Esophagus squamous epithelium (tissue), 5 donors: ENCODE results near the gene EHMT1. TPM values are rescaled to one million over a fixed set of nuclear protein-coding genes. Genes with fewer than 3 reads are reported as not detected.
"Not testable (repeated sequence)": the region's sequence is repeated elsewhere in the genome, so short reads cannot be mapped to it uniquely, and the experiment has no call there.

ENCODE experiments used
- DNase-seq: peaks from one replicate; lab custom pipeline; 2025; lab: John Stamatoyannopoulos, UW
- H3K27ac ChIP-seq, 4 donors: fragments of 200-600 bp; sonication (generic); one replicate each; pipeline ENCODE4 v1.5.1; 2016 to 2019; ENCODE audit warnings: mild to moderate bottlenecking in 1 of 4
- H3K27me3 ChIP-seq, 4 donors: fragments of 200-600 bp; sonication (generic); 1 replicate in 3 of 4; 2 replicates in 1 of 4; pipeline versions ENCODE4 v1.5.1 to v1.6.0; 2017 to 2021; ENCODE audit warnings: antibody characterized with exemption in 1 of 4
- H3K36me3 ChIP-seq, 3 donors: fragments of 200-600 bp; sonication (generic); one replicate each; pipeline ENCODE4 v1.5.1; 2016 to 2019
- H3K4me1 ChIP-seq, 3 donors: fragments of 200-600 bp; sonication (generic); one replicate each; pipeline ENCODE4 v1.5.1; 2017 to 2019
- H3K4me3 ChIP-seq, 4 donors: fragments of 200-600 bp; sonication (generic); 1 replicate in 3 of 4; 2 replicates in 1 of 4; pipeline ENCODE4 v1.5.1; 2016 to 2019; ENCODE audit warnings: mild to moderate bottlenecking in 2 of 4, moderate library complexity in 1 of 4
- H3K9me3 ChIP-seq, 3 donors: fragments of 200-600 bp; sonication (generic); one replicate each; pipeline ENCODE4 v1.5.1; 2016 to 2019
- POLR2A ChIP-seq, 4 donors: fragments of 450-650 bp; IDR thresholded peaks; one replicate each; pipeline ENCODE4 v1.6.1; 2017; ENCODE audit warnings: antibody characterized with exemption in 4 of 4, mild to moderate bottlenecking in 4 of 4, moderate library complexity in 3 of 4
- WGBS, 2 donors: methylation state at CpG; one replicate each; pipeline ENCODE4 v1.1.5; 2018; 5-methylcytosine and 5-hydroxymethylcytosine counted together
- intact Hi-C: fragments of 100-400 bp; cut with DNase I; formaldehyde crosslinking; loops from one replicate; pipeline ENCODE4 v1.15.0; 2022
- total RNA-seq, 4 donors: library from RNA; depleted of rRNA; stranded (reverse); fragments of >200 nt; gene quantifications; one replicate each; pipeline ENCODE4 v1.1.0, GENCODE V29; 2016
- TF ChIP-seq, protein P1 (sequence below), 6 experiments: fragments of 450-650 bp in 4 of 6; fragments of 200-600 bp in 2 of 6; sonication (generic) in 2 of 6; IDR thresholded peaks; one replicate each; pipeline ENCODE4 v1.5.1; 2016 to 2019; ENCODE audit warnings: antibody characterized with exemption in 6 of 6, mild to moderate bottlenecking in 4 of 6, moderate library complexity in 4 of 6
- donor health status: DM: yes; HTN: yes; CAD: no.

EHMT1 gene
- total RNA-seq, 4 donors from 2014 or later, result 42.8 to 87.0 (median 65.0) TPM

DNA sequence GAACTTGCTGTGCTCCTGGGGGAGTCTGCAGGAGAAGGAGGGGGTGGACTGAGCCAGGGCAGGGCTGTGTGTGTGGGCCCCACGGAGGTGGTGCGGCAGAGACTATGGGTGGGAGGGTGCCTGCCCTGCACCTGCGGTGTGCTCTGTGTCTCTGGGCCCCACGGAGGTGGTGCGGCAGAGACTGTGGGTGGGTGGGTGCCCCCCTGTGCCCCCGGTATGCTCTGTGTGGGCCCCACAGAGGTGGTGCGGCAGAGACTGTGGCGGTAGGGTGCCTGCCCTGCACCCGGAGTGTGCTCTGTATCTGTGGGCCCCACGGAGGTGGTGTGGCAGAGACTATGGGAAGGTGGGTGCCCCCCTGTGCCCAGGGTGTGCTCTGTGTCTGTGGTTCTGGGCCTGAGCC, 103.7 kb downstream of the EHMT1 start:
- Histone ChIP-seq H3K4me1 (peaks cover 11 to 30% (median 16%) of the 10 kb centered on the region in 3 donors), H3K4me3 (no peak overlapping the region), H3K9me3 (no peaks in the 10 kb centered on the region), H3K36me3 (peaks cover 0 to 67% (median 8%) of the 10 kb centered on the region in 3 donors), H3K27me3 (no peaks in the 10 kb centered on the region), H3K27ac (peak overlapping the region in 2 of 4 donors; percentile 64 to 67)
- no peak for TF ChIP-seq POLR2A (IDR thresholded peaks at IDR 0.05)
- TF ChIP-seq, protein P1, sequence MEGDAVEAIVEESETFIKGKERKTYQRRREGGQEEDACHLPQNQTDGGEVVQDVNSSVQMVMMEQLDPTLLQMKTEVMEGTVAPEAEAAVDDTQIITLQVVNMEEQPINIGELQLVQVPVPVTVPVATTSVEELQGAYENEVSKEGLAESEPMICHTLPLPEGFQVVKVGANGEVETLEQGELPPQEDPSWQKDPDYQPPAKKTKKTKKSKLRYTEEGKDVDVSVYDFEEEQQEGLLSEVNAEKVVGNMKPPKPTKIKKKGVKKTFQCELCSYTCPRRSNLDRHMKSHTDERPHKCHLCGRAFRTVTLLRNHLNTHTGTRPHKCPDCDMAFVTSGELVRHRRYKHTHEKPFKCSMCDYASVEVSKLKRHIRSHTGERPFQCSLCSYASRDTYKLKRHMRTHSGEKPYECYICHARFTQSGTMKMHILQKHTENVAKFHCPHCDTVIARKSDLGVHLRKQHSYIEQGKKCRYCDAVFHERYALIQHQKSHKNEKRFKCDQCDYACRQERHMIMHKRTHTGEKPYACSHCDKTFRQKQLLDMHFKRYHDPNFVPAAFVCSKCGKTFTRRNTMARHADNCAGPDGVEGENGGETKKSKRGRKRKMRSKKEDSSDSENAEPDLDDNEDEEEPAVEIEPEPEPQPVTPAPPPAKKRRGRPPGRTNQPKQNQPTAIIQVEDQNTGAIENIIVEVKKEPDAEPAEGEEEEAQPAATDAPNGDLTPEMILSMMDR (IDR thresholded peaks at IDR 0.05), result no peak
- DNase-seq, result no peak
- intact Hi-C loops, result no loop called here
- WGBS, 2 donors, result 80 to 100% methylated on average over 2 of the region's 10 CpGs

DNA sequence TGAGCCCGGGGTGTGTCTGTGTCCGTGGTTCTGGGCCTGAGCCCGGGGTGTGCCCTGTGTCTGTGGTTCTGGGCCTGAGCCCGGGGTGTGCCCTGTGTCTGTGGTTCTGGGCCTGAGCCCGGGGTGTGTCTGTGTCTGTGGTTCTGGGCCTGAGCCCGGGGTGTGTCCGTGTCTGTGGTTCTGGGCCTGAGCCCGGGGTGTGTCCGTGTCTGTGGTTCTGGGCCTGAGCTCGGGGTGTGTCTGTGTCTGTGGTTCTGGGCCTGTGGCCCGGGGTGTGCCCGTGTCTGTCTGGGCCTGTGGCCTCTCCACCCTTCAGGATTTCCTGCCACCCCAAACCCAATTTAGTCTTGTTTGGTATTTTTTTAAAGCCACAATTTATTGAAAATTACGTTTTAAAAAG, 104.6 kb downstream of the EHMT1 start:
- H3K4me1 ChIP-seq, result peaks cover 11 to 30% (median 16%) of the 10 kb centered on the region in 3 donors
- DNase-seq, H3K9me3 ChIP-seq, H3K27me3 ChIP-seq, H3K4me3 ChIP-seq, intact Hi-C loops: not testable (repeated sequence)
- peak overlapping the region; percentile 12 to 67 (median 45) for H3K27ac ChIP-seq
- H3K36me3 ChIP-seq, result peaks cover 0 to 63% (median under 1%) of the 10 kb centered on the region in 3 donors
- WGBS, 2 donors, result 29 to 43% methylated on average over 4 to 6 of the region's 13 CpGs

DNA sequence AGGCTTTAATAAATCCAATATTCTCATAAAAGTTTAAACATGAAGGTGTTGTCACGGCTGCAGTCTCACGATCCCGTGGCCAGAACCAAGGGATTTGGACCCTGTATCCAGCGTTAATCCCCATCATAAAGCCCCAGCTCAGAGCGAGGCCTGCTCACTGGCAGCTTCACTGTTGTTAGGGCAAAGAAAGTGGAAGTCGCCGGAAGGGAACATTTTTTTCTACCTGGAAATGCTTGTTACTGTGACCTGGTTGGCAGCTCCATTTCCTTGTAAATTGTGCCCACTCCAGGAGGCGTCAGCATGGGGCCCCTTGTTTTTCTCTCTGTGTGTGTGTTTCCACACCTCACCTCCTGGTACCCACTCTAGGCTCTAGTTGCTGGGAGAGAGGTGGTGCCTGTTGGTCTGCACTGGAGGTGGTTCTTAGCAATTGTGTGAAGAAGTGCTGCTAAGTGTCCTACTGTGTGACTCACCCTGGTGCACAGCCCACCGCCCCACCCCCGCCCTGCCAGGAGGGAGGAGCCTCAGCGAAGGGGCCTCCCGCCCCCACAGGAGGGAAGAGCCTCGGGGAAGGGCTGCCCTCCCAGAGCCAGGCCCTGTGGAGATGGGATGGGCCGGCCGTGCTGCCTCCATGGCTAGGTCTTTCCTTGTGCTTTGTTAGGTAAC, 105.1 kb downstream of the EHMT1 start:
- H3K27ac ChIP-seq, result peak overlapping the region; percentile 12 to 67 (median 45)
- no peak for TF ChIP-seq POLR2A (IDR thresholded peaks at IDR 0.05)
- TF ChIP-seq, protein P1 (IDR thresholded peaks at IDR 0.05), result no peak
- 43 to 69% methylated on average over 5 to 15 of the region's 15 CpGs for WGBS, 2 donors

DNA sequence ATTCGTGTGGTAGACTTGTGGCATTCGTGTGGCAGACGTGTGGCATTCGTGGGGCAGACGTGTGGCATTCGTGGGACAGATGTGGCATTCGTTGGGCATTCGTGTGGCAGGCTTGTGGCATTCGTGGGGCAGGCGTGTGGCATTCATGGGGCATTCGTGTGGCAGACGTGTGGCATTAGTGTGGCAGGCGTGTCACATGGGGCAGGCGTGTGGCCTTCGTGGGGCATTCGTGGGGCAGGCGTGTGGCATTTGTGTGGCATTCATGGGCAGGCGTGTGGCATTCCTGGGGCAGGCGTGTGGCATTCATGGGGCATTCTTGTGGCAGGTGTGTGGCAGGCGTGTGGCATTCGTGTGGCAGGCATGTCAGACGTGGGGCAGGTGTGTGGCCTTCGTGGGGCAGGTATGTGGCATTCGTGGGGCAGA, 106.0 kb downstream of the EHMT1 start:
- intact Hi-C loops, result no loop called here
- Histone ChIP-seq H3K36me3 (peaks cover 2 to 63% (median 7%) of the 10 kb centered on the region in 3 donors), H3K27ac (no peak overlapping the region)

More for the DNA sequence above, 105.1 kb downstream of the EHMT1 start:
- DNase-seq, result no peak
- H3K36me3 ChIP-seq, result peaks cover 0 to 63% (median 6%) of the 10 kb centered on the region in 3 donors
- no peaks in the 10 kb centered on the region for H3K27me3 ChIP-seq
- H3K4me1 ChIP-seq, result peaks cover 11 to 30% (median 16%) of the 10 kb centered on the region in 3 donors
- H3K4me3 ChIP-seq, result no peak overlapping the region
- no peaks in the 10 kb centered on the region for H3K9me3 ChIP-seq
- intact Hi-C loops, result no loop called here

DNA sequence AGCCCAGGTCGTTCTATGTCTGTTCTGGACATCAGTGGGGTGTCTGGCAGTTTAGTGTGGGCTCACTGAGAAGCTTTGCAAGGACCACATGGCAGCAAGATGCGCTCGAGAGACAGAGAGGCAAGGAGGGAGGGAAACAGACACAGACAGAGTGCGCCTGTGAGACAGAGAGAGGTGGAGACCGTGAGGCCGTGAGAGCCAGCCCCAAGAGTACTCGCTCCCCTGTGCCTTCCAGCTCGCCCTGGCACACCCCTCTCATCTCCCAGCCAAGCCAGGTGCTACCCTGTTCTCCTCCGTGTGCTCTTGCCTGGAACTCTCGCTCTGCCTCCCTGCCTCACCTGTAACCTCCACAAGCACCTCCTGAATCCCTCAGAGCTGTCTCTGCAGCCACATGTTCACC, 106.8 kb downstream of the EHMT1 start:
- Histone ChIP-seq H3K4me3 (no peak overlapping the region), H3K36me3 (peaks cover 7 to 63% (median 8%) of the 10 kb centered on the region in 3 donors), H3K27ac (no peak overlapping the region), H3K4me1 (peaks cover 11 to 23% (median 11%) of the 10 kb centered on the region in 3 donors), H3K27me3 (no peaks in the 10 kb centered on the region), H3K9me3 (no peaks in the 10 kb centered on the region)
- no peak for TF ChIP-seq POLR2A (IDR thresholded peaks at IDR 0.05)
- TF ChIP-seq, protein P1 (IDR thresholded peaks at IDR 0.05), result no peak
- WGBS, 2 donors, result 93 to 94% methylated on average over 10 of the region's 10 CpGs
- intact Hi-C loops, result no loop called here
- no peak for DNase-seq

More for the DNA sequence above, 106.0 kb downstream of the EHMT1 start:
- no peak for DNase-seq
- Histone ChIP-seq H3K9me3 (no peaks in the 10 kb centered on the region), H3K27me3 (no peaks in the 10 kb centered on the region), H3K4me1 (peaks cover 11 to 30% (median 16%) of the 10 kb centered on the region in 3 donors), H3K4me3 (no peak overlapping the region)
- TF ChIP-seq, protein P1 (IDR thresholded peaks at IDR 0.05), result no peak
- no peak for TF ChIP-seq POLR2A (IDR thresholded peaks at IDR 0.05)
- 94 to 97% methylated on average over 15 to 20 of the region's 24 CpGs for WGBS, 2 donors

DNA sequence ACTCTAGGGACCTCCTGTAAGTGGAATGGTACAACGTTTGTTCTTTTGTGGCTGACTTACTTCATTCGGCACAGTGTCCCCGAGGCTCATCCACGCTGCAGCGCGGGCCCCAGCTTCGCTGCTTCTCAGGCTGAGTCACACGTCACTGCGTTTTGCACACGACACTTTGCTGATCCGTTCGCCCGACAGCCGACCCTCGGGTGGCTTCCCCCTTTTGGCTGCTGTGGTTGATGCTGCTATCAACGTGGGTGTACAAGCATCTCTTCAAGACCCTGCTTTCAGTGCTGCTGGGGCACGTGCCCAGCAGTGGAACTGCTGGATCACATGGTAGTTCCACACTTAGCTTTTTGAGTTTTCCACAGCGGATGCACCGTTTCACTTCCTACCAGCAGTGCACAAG, 107.5 kb downstream of the EHMT1 start:
- 95 to 98% methylated on average over 5 to 11 of the region's 19 CpGs for WGBS, 2 donors
- intact Hi-C loops, result not testable (repeated sequence)

More for the DNA sequence above, 107.5 kb downstream of the EHMT1 start:
- not testable (repeated sequence) for DNase-seq, H3K9me3 ChIP-seq, H3K27me3 ChIP-seq, H3K27ac ChIP-seq, H3K4me3 ChIP-seq
- H3K4me1 ChIP-seq, result peaks cover 8 to 19% (median 11%) of the 10 kb centered on the region in 3 donors
- H3K36me3 ChIP-seq, result peaks cover 7 to 67% (median 8%) of the 10 kb centered on the region in 3 donors
